Neural cell (in vitro differentiated cells): Measurements from ENCODE around the gene INAFM1. TPM values are rescaled to one million over a fixed set of nuclear protein-coding genes. Genes with fewer than 3 reads are reported as not detected.

Experiments
- H2AFZ ChIP-seq: fragments of 200-600, 300-800 bp; sonication (generic), shearing (Covaris generic); 2 replicates; pipeline ENCODE4 v1.6.0; 2014; ENCODE audit warnings: low read depth, mild to moderate bottlenecking, antibody characterized with exemption, low read length, moderate library complexity
- H3F3A ChIP-seq: fragments of 200-600 bp; shearing (Covaris generic); 2 replicates; pipeline ENCODE4 v1.6.1; 2016; ENCODE audit warnings: mild to moderate bottlenecking, moderate library complexity, mixed read lengths, antibody characterized with exemption, low read length; ENCODE audit not compliant: insufficient read depth, poor library complexity, severe bottlenecking
- H3K27ac ChIP-seq: fragments of 200-600, 300-800 bp; sonication (generic), shearing (Covaris generic); 2 replicates; pipeline ENCODE4 v1.5.1; 2014; ENCODE audit warnings: mild to moderate bottlenecking, low read length, moderate library complexity
- H3K27me3 ChIP-seq: fragments of 300-800, 200-600 bp; sonication (generic), shearing (Covaris generic); 2 replicates; pipeline ENCODE4 v1.6.0; 2014; ENCODE audit warnings: mild to moderate bottlenecking, low read depth, low read length, moderate library complexity; ENCODE audit not compliant: insufficient read depth
- H3K36me3 ChIP-seq: fragments of 300-800, 200-600 bp; sonication (generic), shearing (Covaris generic); 2 replicates; pipeline ENCODE4 v1.5.1; 2014; ENCODE audit warnings: mild to moderate bottlenecking, antibody characterized with exemption, low read length, moderate library complexity; ENCODE audit not compliant: insufficient read depth
- H3K4me2 ChIP-seq: fragments of 300-800, 200-600 bp; sonication (generic), shearing (Covaris generic); 2 replicates; pipeline ENCODE4 v1.6.0; 2014; ENCODE audit warnings: mild to moderate bottlenecking, low read length
- H3K4me3 ChIP-seq: fragments of 300-800, 200-600 bp; sonication (generic), shearing (Covaris generic); 2 replicates; pipeline ENCODE4 v1.5.1; 2014; ENCODE audit warnings: mild to moderate bottlenecking, low read length, moderate library complexity
- H3K79me2 ChIP-seq: fragments of 200-600 bp; shearing (Covaris generic); replicated peaks from 2 replicates; pipeline ENCODE4 v1.6.0; 2014; ENCODE audit warnings: mild to moderate bottlenecking, low read length, moderate library complexity; ENCODE audit not compliant: insufficient read depth
- H3K9ac ChIP-seq: fragments of 300-800, 200-600 bp; sonication (generic), shearing (Covaris generic); 2 replicates; pipeline ENCODE4 v1.6.1; 2016; ENCODE audit warnings: mild to moderate bottlenecking, low read length, mixed read lengths
- H3K9me2 ChIP-seq: fragments of 200-600 bp; shearing (Covaris generic); 2 replicates; pipeline ENCODE4 v1.6.1; 2016; ENCODE audit warnings: mild to moderate bottlenecking, low read length, mixed read lengths; ENCODE audit not compliant: insufficient read depth
- H3K9me3 ChIP-seq: fragments of 200-600, 300-800 bp; sonication (generic), shearing (Covaris generic); 2 replicates; pipeline ENCODE4 v1.6.1; 2016; ENCODE audit warnings: mild to moderate bottlenecking, mixed run types, low read length, moderate library complexity, mixed read lengths
- H4K20me1 ChIP-seq: fragments of 200-600 bp; shearing (Covaris generic); 2 replicates; pipeline ENCODE4 v1.6.1; 2016; ENCODE audit warnings: mild to moderate bottlenecking, mixed run types; ENCODE audit not compliant: insufficient read depth
- EP300 ChIP-seq: fragments of 450-650 bp; conservative IDR thresholded peaks from 2 replicates; pipeline ENCODE4 v1.6.1; 2014; ENCODE audit warnings: antibody characterized with exemption, mild to moderate bottlenecking, moderate library complexity; ENCODE audit not compliant: poor library complexity, severe bottlenecking
- EZH2 ChIP-seq: fragments of 200-600, 300-800 bp; shearing (Covaris generic), sonication (generic); IDR thresholded peaks from 2 replicates; pipeline ENCODE4 v1.6.1; 2014; ENCODE audit warnings: antibody characterized with exemption, low read length, borderline replicate concordance, mild to moderate bottlenecking; ENCODE audit not compliant: insufficient read depth, poor library complexity, severe bottlenecking
- MXI1 ChIP-seq: fragments of 450-650 bp; conservative IDR thresholded peaks from 2 replicates; pipeline ENCODE4 v1.6.1; 2014; ENCODE audit warnings: antibody characterized with exemption, mild to moderate bottlenecking; ENCODE audit not compliant: poor library complexity, severe bottlenecking
- POLR2AphosphoS5 ChIP-seq: IDR thresholded peaks from 2 replicates; pipeline ENCODE4 v1.6.1; 2012
- RAD21 ChIP-seq: fragments of 450-650 bp; conservative IDR thresholded peaks from 2 replicates; pipeline ENCODE4 v1.6.1; 2014; ENCODE audit warnings: antibody characterized with exemption, mild to moderate bottlenecking, moderate library complexity
- REST ChIP-seq: IDR thresholded peaks from 2 replicates; pipeline ENCODE4 v1.6.1; 2012; ENCODE audit warnings: borderline replicate concordance
- SMC3 ChIP-seq: fragments of 450-650 bp; conservative IDR thresholded peaks from 2 replicates; pipeline ENCODE4 v1.6.1; 2014; ENCODE audit warnings: antibody characterized with exemption, mild to moderate bottlenecking, moderate library complexity; ENCODE audit not compliant: poor library complexity
- TAF1 ChIP-seq: IDR thresholded peaks from 2 replicates; pipeline ENCODE4 v1.6.1; 2012; ENCODE audit warnings: low read depth
- polyA plus RNA-seq: library from polyadenylated mRNA; depleted of rRNA; stranded (reverse); fragments of >200 nt; gene quantifications from 2 replicates; pipeline ENCODE4 v1.2.3, GENCODE V29; 2014
- TF ChIP-seq, protein P1 (sequence below): fragments of 450-650 bp; IDR thresholded peaks from 2 replicates; pipeline ENCODE4 v1.5.1; 2014; ENCODE audit warnings: antibody characterized with exemption, mild to moderate bottlenecking, moderate library complexity; ENCODE audit not compliant: poor library complexity, severe bottlenecking

Gene INAFM1
- polyA plus RNA-seq, 1 donor from 2014 or later = 11.5 TPM

DNA sequence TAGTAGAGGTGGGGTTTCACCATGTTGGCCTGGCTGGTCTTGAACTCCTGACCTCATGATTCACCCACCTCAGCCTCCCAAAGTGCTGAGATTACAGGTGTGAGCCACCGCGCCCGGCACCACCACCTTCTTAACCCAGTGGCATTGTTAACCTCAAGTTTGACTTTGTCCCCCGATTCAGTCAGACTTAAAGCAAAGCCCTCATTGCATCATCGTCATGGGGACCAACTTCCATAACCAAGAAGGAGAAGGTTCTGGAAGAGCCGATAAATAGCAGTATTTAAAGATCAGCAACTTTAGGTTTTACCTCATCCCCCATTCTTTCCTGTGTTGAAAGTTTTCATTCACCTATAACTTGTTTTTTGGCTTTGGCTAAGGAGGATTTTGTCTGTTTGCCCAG lies 6.7 kb upstream of the INAFM1 start:
- no peaks in the 10 kb centered on the region for H3K9me3 ChIP-seq
- no peak overlapping the region for H3K27ac ChIP-seq
- no peak overlapping the region for H3K4me3 ChIP-seq
- H3K4me2 ChIP-seq = no peak overlapping the region
- no peaks in the 10 kb centered on the region for H3K27me3 ChIP-seq
- TF ChIP-seq RAD21 (no peak), REST (no peak), TAF1 (no peak), SMC3 (no peak), MXI1 (no peak), EZH2 (no peak), EP300 (no peak), POLR2AphosphoS5 (no peak)
- TF ChIP-seq, protein P1, sequence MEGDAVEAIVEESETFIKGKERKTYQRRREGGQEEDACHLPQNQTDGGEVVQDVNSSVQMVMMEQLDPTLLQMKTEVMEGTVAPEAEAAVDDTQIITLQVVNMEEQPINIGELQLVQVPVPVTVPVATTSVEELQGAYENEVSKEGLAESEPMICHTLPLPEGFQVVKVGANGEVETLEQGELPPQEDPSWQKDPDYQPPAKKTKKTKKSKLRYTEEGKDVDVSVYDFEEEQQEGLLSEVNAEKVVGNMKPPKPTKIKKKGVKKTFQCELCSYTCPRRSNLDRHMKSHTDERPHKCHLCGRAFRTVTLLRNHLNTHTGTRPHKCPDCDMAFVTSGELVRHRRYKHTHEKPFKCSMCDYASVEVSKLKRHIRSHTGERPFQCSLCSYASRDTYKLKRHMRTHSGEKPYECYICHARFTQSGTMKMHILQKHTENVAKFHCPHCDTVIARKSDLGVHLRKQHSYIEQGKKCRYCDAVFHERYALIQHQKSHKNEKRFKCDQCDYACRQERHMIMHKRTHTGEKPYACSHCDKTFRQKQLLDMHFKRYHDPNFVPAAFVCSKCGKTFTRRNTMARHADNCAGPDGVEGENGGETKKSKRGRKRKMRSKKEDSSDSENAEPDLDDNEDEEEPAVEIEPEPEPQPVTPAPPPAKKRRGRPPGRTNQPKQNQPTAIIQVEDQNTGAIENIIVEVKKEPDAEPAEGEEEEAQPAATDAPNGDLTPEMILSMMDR = no peak
- H3K9ac ChIP-seq = no peak overlapping the region
- no peaks in the 10 kb centered on the region for H3F3A ChIP-seq
- no peaks in the 10 kb centered on the region for H3K9me2 ChIP-seq
- H3K79me2 ChIP-seq = no peaks in the 10 kb centered on the region
- H3K36me3 ChIP-seq = no peaks in the 10 kb centered on the region
- no peak overlapping the region for H2AFZ ChIP-seq
- no peaks in the 10 kb centered on the region for H4K20me1 ChIP-seq

DNA sequence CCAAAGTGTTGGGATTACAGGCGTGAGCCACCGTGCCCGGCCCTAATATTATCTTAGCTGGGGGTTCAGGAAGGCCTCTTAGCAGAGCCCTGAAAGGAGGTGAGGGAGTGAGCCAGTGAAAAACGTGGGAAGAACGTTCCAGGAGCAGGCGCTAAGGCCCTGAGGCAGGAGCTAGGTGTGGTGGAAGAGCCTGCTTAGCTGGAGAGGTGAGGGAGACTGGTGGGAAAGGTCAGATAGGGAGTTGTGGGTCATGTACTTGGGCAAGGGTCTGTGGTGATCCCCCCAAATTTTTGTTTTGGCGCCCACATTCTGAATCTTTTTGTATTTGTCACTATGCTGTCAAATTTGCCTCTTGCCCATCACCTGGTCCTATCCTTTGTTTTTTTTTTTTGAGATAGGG lies 5.1 kb upstream of the INAFM1 start:
- Histone ChIP-seq H2AFZ (no peak overlapping the region), H3K9me3 (no peaks in the 10 kb centered on the region), H4K20me1 (no peaks in the 10 kb centered on the region), H3K27ac (no peak overlapping the region), H3K36me3 (no peaks in the 10 kb centered on the region), H3K9ac (no peak overlapping the region), H3F3A (no peaks in the 10 kb centered on the region), H3K79me2 (no peaks in the 10 kb centered on the region), H3K4me3 (no peak overlapping the region), H3K4me2 (no peak overlapping the region), H3K9me2 (no peaks in the 10 kb centered on the region), H3K27me3 (no peaks in the 10 kb centered on the region)
- no peak for TF ChIP-seq REST
- no peak for TF ChIP-seq SMC3
- TF ChIP-seq EZH2 = no peak
- TF ChIP-seq TAF1 = no peak
- no peak for TF ChIP-seq POLR2AphosphoS5
- TF ChIP-seq RAD21 = no peak
- TF ChIP-seq, protein P1 = no peak
- TF ChIP-seq EP300 = no peak
